Uterus (tissue), 2 donors: ENCODE measurements around the gene HIRIP3.

Experiments
- CTCF ChIP-seq, 4 experiments: fragments of 200-600 bp in 2 of 4; fragments of 450-650 bp in 2 of 4; sonication (generic) in 2 of 4; IDR thresholded peaks; one replicate each; pipeline ENCODE4 v1.5.1; 2016 to 2019; ENCODE audit warnings: antibody characterized with exemption in 4 of 4, mild to moderate bottlenecking in 2 of 4, moderate library complexity in 1 of 4
- POLR2A ChIP-seq, 2 donors: fragments of 450-650 bp; IDR thresholded peaks; one replicate each; pipeline ENCODE4 v1.6.1; 2016; ENCODE audit warnings: antibody characterized with exemption in 2 of 2, mild to moderate bottlenecking in 1 of 2, moderate library complexity in 1 of 2

GRCh38 chr16:30018731-30019158, 23.3 kb upstream of the HIRIP3 start:
- TF ChIP-seq POLR2A (IDR thresholded peaks at IDR 0.05) (no peak), CTCF (IDR thresholded peaks at IDR 0.05) (no peak)
